DMS 273 treated with DMSO at 0.1 percent for 48 hours (cell line): ENCODE measurements around the gene GUCY2F.
A peak's percentile ranks its signal among the peaks of the same experiment; 100 is the strongest.

Source experiments
- DNase-seq: peaks from one replicate; lab custom pipeline; 2025; lab: John Stamatoyannopoulos, UW

Gene GUCY2F

DNA sequence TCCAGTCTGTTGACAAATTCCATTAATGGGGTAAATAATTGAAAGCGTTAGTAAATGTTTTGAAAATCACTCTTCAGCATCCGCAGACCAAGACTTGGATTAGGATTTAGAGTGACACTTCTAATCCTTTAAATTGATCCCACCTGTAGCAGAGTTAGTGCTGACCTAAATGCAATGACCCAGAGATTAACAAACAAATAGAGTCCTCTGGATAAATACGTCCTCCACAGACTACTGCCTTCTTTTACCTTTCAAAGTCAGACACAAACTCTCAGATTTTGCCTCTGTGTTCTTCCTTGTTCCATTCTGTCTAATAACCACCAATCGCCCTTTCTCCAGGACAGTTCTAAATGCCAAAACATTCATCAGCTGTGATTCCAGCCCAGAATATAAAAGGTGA is at the start of gene GUCY2F:
TSS of gene GUCY2F (minus strand) at position 101 of the 400 bp plus-strand sequence. CDS start 6,150 bp downstream, outside the sequence.
- no peak for DNase-seq

- DNase-seq, result no peak
Observed at GRCh38 chrX:109519001-109519400, 37.1 kb upstream of the GUCY2F start.

DNA sequence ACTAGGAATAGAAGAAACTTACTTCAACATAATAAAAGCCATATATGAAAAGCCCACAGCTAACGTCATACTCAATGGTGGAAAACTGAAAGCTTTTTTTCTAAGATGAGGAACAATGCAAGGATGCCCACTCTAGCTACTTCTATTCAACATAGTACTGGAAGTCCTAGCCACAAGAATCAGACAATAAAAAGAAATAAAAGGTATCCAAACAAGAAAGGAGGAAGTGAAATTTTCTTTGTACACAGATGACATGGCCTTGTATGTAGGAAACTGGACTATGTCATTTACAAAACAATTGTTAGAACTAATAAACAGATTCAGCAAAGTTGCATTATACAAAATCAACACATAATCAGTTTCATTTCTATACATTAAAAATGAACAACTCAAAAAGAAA is 29.2 kb upstream of the GUCY2F start:
- no peak for DNase-seq

- DNase-seq, result no peak
Observed at GRCh38 chrX:109508915-109509314, 27.0 kb upstream of the GUCY2F start.

DNA sequence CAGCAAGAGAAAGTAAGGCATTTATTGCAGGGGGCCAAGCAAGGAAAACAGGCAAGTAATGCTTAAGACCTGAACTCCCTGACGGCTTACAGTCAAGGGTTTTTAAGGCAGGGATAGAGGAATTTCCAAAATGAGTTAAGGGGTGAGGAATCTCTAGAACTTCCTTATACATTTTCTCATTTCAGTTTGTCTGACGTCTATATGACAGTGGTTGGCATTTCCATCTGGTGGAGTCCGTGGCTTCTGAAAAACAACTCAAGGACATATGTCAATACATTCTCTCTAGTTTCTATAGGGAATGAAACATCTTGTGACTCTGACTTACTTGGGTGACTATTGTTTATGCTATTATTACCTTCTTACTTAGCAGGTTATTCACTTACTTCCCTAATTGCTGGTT is 19.3 kb upstream of the GUCY2F start:
- DNase-seq, result no peak

- no peak for DNase-seq
Observed at GRCh38 chrX:109498434-109498833, 16.5 kb upstream of the GUCY2F start.

DNA sequence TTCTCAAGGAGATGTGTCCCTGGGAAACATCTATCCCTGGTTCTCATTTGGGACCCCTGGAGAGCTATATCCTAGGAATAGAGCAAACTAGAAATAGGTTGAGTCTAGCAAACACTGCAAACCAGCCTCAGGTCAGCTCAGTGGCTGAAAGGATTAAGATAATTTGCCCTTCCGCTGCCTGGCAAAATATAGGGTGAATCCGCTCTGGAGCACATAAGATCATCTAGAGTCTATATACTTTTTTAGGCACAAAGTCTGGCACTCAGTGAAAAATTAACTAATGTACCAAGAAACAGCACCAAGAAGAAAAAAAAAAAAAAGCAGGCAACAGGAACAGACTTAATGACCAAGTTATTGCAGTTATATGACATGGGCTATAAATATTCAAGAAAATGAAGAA is 7.3 kb upstream of the GUCY2F start:
- DNase-seq, result no peak

DNA sequence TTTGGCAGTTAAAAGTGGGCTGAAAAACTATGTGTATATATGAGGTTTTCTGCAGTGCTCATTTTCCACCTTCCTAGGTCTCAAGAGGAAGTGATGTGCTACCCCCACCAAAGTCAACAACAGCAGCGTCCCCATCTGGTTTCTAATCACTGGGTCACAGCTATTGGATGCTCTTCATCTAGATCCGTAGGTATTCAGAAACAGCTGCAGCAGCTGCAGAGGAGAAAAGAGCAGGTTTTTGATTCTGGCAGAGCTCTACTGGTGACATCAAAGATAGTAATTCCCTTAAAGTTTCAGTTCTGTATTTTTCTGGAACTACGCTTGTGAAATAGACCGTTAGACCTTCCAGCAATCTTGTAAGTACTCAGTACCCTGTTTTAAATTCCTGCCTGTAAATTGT is 5.8 kb upstream of the GUCY2F start:
- no peak for DNase-seq

GRCh38 chrX:109485470-109486340 is 3.8 kb upstream of the GUCY2F start:
- DNase-seq, result no peak

- DNase-seq, result no peak
Observed at GRCh38 chrX:109484886-109485285, 3.0 kb upstream of the GUCY2F start.

- DNase-seq, result peak; percentile 33
Observed at GRCh38 chrX:109475174-109475891, 6.6 kb downstream of the GUCY2F start.

DNA sequence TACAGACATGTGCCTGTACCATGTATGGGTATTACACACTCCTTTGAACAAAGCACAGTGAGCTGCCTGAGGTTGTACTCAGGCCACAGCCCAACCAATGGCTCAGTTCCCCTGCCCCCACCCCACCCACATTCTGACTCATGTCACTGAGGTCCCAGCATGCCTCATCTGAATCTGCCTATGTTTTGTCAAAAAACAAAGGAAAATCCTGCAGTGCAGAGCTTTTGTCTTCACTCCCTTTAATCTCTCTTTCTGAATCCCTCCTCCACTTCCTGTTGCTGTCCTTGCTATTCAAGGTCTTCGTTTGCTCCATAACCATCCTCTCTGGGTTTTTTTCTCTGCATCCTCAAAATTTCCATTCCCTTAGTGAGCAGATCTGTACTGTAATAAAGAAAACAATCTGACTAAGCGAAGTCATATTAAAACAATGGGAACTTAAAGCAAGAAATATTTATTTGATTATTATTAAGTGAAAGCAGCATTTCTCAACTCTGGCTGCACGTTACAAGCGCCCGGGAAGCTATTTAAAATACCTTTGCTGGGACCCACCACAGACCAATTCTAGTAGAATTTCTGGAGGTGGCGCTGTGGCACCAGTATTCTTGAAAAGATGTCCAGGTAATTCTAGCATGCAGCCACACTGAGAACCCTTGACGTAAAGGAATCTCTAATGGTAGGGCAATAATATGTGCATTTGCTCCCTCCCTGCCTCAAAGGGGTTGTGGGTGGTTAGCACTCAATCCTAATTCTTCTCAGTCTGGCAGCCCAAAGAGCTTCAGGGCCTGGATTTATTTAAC is 8.7 kb downstream of the GUCY2F start:
- DNase-seq, result no peak

DNA sequence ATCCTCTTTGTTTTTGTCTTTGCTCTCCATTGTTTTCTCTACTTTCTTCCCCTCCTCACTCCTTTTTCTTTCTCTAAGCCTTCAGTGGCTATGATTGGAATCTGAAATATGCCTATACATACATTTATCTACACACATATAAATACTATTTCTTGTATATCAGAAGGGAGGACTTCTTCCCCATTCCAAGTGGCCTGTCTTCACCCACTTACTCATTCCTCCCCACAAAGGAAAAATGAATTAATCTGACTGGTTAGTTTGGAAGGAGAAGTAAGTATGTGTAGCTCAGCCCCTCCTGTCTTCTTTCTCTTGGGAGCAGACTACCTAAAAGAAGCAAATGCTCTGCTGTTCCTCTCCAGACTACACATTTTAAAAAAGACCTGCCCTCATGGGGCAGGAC is 17.7 kb downstream of the GUCY2F start:
- peak; percentile 16 for DNase-seq

DNA sequence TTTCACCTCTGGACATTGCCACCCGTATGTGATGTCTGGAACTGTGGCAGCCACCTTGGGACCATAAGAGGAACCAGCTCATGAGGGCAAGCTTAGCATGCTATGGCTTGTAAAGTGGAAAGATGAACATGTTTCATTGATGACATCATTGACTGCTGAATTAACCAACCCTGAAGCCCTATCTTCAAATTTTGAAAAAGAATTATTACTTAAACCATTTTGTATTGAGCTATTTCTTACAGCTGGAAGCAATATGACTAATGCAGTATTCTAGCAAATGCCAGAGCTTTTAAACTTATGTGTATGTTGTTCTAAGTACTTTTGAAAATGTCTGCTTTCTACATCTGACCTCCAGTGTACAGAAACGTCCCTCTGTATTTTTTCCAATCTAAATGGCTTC is 18.1 kb downstream of the GUCY2F start:
- no peak for DNase-seq

DNA sequence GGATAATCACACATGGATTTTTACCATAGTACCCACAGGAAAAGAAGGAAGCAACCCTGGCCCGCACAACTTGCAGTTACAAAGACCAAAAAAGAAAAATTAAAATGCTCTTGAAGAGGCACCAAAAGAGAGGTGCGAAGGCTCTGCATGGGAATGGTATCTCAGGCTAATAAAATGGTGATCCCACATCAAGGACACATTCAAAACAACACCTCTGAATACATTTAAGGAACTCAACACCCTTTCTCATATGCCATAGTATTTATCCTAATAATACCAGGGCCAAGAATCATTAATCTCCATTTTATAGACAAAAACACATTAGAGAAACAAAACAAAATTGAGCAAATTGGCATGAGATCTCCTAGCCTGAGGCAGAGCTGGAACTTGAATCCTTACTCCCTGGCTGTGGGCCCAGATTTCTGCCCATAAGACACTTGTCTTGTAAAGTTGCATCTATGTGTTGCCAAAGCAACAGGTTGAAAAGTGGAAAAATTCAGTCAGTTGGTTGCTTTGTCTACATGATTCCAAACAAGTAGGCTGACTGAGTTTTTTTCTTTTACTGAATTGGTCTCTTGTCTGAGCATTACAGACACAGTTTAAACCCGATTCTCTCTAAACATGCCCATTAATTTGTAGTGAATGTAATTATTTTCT is 33.5 kb downstream of the GUCY2F start:
- no peak for DNase-seq

DNA sequence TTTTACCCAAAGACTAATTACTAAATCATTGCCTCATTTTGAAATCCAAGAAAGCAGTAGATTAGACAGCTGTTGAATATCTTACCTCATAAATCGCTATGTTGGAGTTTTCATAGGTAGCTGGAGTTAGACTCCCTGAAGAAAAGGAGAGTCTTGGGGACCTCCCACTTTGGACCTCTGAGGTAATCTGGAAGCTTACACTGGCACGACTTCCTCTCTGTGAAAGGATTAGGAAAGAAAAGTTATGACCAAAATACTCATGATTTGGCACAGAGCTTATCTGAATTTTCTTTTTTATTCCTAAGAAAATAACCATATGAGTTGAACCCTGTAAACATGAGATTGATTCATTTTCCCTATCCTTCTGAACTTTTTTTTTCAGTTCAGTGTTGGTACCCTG is 40.6 kb downstream of the GUCY2F start:
- no peak for DNase-seq

DNA sequence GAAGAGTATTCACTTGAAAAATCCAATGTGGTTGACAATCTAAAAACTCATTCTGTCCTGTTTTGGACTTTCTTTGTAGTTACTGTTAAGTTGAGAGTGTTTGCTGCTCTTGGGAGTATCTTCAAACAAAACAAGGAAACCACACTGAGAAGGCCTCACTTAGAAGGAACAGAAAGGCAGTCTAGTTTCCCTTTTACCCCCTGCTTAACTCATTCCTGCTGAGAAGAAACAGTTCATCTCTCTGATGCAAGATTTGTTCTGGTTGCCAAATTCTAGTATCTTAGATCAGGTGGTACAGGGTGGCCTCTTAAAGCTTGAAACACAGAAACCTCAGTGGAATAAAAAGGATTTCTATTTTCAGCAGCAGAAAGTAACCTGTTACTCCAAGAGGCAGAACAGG is 41.4 kb downstream of the GUCY2F start:
- no peak for DNase-seq

DNA sequence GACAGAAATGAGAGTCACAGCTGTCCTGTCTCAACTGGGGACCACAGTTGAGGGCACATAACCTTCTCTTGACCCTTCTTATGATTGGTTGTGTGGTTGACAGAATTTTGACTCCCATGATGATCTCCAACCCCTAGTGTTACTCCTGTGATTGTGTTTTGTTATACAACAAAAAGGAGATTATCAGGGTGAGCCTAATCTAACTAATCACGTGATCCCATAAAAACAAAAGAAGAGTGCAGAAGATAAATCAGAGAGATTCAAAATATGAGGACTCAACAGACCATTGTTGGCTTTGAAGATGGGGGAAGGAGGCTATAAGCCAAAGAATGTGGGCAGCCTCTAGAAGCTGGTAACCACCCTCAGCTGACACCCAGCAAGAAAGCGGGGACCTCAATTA is 72.7 kb downstream of the GUCY2F start:
- DNase-seq, result no peak

DNA sequence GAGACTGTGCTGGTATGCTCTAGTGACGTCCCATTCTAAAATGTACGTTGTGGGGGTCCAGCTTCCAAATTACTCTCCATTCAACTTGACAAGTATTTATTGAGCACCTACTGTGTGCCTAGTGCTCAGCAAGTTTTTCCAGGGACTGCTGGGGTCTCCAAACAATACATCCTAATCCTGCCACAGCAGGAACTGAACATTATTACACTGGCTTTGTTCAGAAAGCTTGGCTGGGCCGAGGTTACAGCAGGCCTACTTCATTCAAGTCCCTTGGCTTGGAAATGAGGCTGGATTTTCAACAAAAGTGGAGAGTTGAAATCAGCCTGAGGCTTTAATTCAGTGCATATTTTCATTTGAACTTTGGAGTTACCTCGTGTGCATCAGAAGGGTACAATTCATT is 78.0 kb downstream of the GUCY2F start:
- DNase-seq, result no peak

DNA sequence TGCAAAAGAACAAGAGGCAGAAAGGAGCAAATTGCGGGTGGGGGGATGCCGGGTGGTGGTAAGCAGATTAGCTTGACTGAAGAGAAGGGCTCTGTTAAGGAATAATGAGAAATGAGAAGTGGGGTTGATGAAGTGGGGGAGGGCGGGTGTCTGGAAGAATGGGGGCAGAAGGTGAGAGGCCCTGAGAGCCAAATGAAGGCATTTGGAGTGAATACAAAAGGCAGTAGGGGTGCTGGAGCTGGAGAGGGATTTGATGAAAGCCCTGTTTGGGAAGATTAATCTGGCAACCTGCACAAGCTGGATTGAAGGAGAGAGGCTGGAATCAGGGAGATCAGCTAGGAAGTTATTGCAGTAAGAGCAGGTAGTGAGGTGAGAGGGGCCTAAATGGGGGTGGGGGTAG is 82.1 kb downstream of the GUCY2F start:
- DNase-seq, result no peak

- DNase-seq, result no peak
Observed at GRCh38 chrX:109398833-109399232, 83.1 kb downstream of the GUCY2F start.

- DNase-seq, result no peak
Observed at GRCh38 chrX:109398061-109398460, 83.8 kb downstream of the GUCY2F start.
